Stomach (tissue), 4 donors: Measurements from ENCODE around the gene AKAP6.

Source experiments
- CTCF ChIP-seq, 7 experiments: fragments of 450-650 bp in 4 of 7; fragments of 200-600 bp in 3 of 7; sonication (generic) in 3 of 7; IDR thresholded peaks; one replicate each; pipeline ENCODE4 v1.5.1; 2016 to 2019; ENCODE audit warnings: antibody characterized with exemption in 7 of 7, control low read depth in 2 of 7, mild to moderate bottlenecking in 1 of 7
- EP300 ChIP-seq: sonication (generic); formaldehyde crosslinking; IDR thresholded peaks from one replicate; pipeline ENCODE4 v1.6.1; 2017; ENCODE audit warnings: antibody characterized with exemption
- POLR2AphosphoS5 ChIP-seq, 3 donors: sonication (generic); formaldehyde crosslinking; IDR thresholded peaks; one replicate each; pipeline ENCODE4 v1.6.1; 2016; ENCODE audit warnings: antibody characterized with exemption in 3 of 3

DNA sequence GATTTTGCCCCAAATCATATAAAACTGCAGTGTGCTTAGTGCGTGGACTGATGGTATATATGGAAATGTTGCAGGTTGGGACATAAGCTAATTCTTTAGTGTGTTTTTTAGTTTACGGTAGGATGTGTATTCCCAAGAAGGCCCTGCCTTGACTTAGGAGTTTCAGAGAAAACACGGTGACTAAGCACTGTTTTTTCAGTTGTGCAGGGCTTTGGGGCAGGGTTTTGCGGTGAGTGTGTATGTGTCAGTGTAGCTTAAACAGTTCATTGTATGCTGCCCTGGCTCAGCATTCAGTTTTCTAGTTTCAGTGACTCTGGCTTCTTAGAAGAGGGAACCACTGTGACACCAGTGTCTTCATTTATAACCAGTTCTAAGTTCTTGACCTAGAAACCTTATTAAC, 101.2 kb downstream of the AKAP6 start:
- TF ChIP-seq POLR2AphosphoS5 (IDR thresholded peaks at IDR 0.05) (no peak), CTCF (IDR thresholded peaks at IDR 0.05) (no peak), EP300 (no peak)
